GM18951 (cell line): ENCODE data around the gene KIF13A.

Experiments used
- POLR2A ChIP-seq: IDR thresholded peaks from 4 replicates; pipeline ENCODE4 v1.6.1; 2011; ENCODE audit warnings: mild to moderate bottlenecking; ENCODE audit not compliant: insufficient read length, insufficient read depth; ENCODE audit errors: extremely low read depth
- in situ Hi-C: fragments of 300-500 bp; cut with MboI; formaldehyde crosslinking; loops from one replicate; pipeline ENCODE4 v1.12.0; 2022; ENCODE audit warnings: low sequenced_read_pairs, mixed read lengths, inconsistent platforms; ENCODE audit not compliant: unreplicated experiment

KIF13A gene

DNA sequence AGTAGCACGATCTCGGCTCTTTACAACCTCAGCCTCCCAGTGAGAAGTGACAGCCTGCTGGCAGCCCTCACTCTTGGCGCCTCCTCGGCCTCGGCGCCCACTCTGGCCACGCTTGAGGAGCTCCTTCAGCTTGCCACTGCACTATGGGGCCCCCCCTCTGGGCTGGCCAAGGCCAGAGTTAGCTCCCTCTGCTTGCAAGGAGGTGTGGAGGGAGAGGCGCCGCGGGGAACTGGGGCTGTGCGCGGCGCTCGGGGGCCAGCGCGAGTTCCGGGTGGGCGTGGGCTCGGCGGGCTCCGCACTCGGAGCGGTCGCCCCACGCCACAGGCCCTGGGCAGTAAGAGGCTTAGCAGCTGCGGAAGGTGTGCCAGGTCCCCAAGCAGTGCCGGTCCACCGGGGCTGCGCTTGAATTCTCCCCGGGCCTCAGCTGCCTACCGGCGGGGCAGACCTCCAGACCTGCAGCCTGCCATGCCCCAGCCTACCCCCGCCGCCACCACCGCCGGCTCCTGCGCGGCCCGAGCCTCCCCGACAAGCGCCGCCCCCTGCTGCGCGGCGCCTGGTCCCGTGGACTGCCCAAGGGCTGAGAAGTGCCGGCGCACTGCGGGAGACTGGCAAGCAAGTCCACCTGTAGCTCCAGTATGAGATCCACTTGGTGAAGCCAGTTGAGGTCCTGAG, 258.7 kb downstream of the KIF13A start:
- no peak for TF ChIP-seq POLR2A
- in situ Hi-C loops: no loop called here

- TF ChIP-seq POLR2A: no peak
- in situ Hi-C loops: no loop called here
Measured at GRCh38 chr6:17725083-17725482, 262.4 kb downstream of the KIF13A start.

DNA sequence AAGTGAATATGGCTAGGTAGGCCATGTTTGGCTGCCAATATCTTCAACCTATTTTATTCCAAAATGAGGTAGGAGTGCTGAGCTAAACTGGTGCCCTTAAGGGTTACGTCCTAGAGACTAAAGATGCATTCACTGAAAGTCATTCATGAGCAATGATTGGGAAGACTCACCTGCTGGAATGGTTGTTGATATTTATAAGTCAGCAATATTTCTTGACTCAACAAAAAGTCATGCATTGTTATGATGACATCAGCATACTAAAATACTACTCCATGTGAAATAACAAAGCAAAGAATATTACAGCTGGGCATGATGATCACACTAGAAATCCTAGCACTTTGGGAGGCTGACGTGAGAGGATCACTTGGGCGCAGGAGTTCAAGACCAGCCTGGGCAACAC, 263.1 kb downstream of the KIF13A start:
- in situ Hi-C loops: no loop called here

GRCh38 chr6:17721671-17722070, 265.8 kb downstream of the KIF13A start:
- in situ Hi-C loops: no loop called here
- no peak for TF ChIP-seq POLR2A

More for the DNA sequence above, 263.1 kb downstream of the KIF13A start:
- no peak for TF ChIP-seq POLR2A

GRCh38 chr6:17719323-17720041, 268.0 kb downstream of the KIF13A start:
- in situ Hi-C loops: no loop called here
- no peak for TF ChIP-seq POLR2A

DNA sequence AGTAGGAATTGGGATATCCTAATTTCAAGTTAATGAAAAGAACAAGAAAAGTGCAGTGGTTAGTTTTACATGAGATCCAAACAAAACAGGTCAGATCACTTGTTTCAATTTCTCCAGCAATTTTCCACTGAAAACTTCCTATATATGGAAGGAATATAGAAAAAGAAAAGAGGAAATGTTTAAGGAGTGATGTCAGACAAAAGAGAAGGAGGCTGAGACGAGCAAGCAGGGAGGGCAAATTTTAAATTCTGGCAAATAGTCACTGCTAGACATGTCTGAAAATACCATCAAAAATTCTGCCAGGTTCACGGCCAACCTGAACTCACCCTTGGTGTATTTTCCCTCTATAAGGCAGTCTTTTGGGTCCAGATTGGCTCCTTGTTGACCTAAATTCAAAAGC, 271.2 kb downstream of the KIF13A start:
- no peak for TF ChIP-seq POLR2A
- in situ Hi-C loops: no loop called here

- in situ Hi-C loops: no loop called here
- TF ChIP-seq POLR2A: no peak
Measured at GRCh38 chr6:17714879-17715851, 272.3 kb downstream of the KIF13A start.

- in situ Hi-C loops: no loop called here
- no peak for TF ChIP-seq POLR2A
Measured at GRCh38 chr6:17714177-17714576, 273.3 kb downstream of the KIF13A start.

GRCh38 chr6:17712576-17712975, 274.9 kb downstream of the KIF13A start:
- no peak for TF ChIP-seq POLR2A
- in situ Hi-C loops: no loop called here

- TF ChIP-seq POLR2A: no peak
- in situ Hi-C loops: no loop called here
Measured at GRCh38 chr6:17710331-17710730, 277.1 kb downstream of the KIF13A start.

- in situ Hi-C loops: no loop called here
- TF ChIP-seq POLR2A: no peak
Measured at GRCh38 chr6:17709476-17709875, 278.0 kb downstream of the KIF13A start.
